GM21717 (cell line): ENCODE results near the gene MTHFSD.
"Not testable (repeated sequence)": the region's sequence is repeated elsewhere in the genome, so short reads cannot be mapped to it uniquely, and the experiment has no call there.

Experiments used
- ATAC-seq: cut with Tn5 transposase; IDR thresholded peaks from one replicate; pipeline ENCODE4 v1.9.1; 2021; ENCODE audit warnings: mild to moderate bottlenecking, moderate library complexity; ENCODE audit not compliant: unreplicated experiment

MTHFSD gene, protein sequence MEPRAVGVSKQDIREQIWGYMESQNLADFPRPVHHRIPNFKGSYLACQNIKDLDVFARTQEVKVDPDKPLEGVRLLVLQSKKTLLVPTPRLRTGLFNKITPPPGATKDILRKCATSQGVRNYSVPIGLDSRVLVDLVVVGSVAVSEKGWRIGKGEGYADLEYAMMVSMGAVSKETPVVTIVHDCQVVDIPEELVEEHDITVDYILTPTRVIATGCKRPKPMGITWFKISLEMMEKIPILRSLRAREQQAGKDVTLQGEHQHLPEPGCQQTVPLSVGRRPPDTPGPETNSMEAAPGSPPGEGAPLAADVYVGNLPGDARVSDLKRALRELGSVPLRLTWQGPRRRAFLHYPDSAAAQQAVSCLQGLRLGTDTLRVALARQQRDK

DNA sequence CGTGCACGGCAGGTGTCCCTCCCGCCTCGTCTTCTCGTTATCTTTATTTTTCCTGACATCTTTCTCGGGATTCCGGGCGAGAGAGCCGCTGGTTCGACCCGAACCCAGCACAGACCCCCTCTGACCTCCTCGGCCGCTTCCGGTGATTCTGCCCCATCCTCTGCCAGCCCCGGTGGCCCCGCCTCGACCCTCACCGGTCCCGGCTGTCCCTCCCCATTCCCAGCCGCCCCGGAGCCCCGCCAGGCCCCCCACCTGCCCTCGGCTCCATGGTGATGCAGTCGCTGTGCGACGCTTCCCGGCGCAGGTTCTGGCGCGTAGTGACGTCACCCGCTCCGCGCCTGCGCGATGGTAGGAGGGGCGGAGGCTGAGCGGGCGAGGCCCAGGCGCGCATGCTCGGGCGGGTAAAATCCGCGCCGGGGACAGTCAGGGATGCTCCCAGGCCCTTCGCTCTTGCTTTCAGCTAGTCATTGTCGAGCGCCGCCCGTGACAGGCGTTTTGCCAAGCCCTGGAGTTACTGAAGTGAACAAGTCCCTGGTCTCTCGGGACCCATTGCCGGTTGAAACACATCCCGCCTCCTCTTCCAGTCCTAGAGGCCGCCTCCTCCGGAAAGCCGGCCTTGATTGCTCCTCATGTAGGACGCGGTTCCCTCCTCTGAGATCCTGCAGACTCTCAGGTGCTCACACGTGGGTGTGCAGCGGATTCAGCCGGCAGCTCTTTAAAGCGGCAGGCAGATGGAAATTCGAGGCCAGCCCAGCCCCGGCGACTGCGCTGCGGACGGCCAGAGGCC lies at the start of gene MTHFSD:
TSS of gene MTHFSD (minus strand) at position 319 of the 787 bp plus-strand sequence. CDS start at position 268, 51 bp downstream.
- ATAC-seq = peak; percentile 79

DNA sequence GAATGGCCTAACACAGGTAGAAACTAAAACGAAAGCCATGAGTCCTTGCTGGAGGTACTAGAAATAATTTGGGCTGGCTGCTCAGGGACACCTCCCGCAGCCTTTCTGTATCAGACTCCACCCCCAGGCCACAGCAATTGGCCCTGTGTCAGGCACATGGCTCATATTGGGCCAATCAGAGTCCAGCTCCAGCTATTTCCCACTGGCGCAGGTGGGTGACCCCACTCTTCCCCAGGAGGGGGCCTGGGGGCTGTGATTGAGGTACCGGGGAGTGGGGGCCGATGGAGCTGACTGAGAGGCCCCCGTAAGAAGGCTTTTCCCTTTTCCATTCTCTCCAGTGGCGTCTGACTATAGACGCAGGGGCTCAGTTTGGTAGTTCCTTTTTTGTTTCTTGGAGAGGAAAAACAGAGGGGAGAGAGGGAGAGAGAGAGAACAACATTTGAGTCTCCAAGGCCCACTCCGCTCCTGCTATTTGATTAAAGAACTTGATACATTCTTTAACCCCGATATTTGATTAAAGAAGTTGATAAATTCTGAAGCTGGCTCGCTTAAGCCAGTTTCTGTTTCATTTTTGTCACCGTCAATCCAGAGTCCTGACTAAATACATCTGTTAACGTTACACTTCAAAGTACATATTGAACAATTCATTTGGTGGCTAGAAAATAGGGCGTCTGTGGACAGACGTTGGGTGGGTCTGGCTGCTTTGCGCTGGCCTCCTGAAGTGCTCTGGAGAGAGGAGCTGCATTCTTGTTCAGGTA lies 49.6 kb upstream of the MTHFSD start:
- peak; percentile 49 for ATAC-seq

DNA sequence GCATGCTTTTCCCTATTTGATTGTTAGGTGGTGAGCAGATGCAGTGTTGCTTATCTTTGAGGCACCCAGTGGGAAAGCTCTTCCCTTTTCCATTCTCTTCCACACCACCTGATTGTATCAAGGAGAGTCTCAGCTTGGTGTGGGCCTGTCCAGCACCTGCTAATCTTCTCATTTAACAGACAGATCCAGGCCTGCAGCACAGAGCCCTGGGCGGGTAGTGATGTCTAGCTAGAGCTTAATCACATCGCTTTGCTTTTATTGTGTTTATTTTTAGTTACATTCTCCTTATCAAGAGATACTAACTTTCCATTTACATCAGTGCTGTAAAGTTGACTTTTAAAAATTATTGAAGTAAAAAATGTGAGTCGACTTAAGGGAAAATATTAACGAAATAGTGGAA lies 47.5 kb upstream of the MTHFSD start:
- no peak for ATAC-seq

DNA sequence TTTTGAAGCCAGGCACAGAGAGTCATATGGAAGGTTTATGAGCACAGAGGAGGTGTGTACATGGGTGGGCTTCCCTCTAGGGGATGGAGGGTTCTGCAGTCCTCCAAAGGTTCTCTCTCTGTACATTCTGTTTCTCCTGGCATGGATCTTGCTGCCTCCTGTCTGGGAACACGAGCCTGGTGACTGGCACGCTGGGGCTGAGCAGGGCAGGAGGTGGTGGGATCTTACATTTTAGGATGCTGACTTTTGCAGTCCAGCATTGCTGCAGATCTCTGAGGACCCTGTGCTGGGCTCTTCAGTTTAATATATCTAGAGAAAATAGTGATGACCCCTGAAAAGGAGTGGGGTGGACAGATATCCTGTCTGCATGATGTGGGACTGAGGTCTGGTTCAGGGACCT lies 46.3 kb upstream of the MTHFSD start:
- ATAC-seq = no peak

DNA sequence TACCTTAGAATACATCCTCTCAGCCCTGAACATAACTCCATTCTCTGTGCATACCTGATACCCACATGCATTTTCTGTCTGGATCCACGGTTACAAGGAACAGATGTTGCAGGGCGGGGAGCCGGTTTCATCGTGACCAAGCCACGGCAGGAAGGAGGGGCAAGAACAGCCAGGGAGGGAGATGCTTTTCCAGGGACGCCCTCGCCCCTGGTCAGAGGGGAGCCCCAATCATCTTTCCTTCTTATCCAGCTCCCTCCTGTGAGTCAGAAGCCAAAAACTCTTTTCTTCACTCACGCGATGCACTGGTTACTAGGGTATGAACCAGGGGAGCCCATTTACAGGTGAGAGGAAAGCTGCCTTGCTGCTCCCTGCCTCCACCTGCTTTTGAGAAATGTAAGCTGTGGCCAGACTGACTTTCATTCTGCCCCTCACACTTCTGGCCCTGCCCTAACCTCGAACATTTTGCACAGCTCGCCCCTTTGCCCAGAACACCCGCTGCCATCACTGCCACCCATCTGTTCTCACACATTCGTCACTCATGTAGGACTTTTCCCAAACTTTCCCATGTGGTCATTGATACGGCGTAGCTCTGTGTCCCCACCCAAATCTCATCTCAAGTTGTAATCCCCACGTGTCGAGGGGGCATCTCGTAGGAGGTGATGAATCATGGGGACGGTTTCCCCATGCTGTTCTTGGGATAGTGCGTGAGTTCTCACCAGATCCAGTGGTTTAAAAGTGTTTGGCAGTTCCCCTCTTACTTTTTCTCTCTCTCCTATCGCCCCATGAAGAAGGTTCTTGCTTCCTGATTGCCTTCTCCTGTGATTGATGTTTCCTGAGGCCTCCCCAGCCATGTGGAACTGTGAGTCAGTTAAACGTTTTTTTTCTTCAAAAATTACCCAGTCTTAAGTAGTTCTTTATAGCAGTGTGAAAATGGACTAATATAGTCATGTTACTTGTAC lies 43.9 kb upstream of the MTHFSD start:
- no peak for ATAC-seq

DNA sequence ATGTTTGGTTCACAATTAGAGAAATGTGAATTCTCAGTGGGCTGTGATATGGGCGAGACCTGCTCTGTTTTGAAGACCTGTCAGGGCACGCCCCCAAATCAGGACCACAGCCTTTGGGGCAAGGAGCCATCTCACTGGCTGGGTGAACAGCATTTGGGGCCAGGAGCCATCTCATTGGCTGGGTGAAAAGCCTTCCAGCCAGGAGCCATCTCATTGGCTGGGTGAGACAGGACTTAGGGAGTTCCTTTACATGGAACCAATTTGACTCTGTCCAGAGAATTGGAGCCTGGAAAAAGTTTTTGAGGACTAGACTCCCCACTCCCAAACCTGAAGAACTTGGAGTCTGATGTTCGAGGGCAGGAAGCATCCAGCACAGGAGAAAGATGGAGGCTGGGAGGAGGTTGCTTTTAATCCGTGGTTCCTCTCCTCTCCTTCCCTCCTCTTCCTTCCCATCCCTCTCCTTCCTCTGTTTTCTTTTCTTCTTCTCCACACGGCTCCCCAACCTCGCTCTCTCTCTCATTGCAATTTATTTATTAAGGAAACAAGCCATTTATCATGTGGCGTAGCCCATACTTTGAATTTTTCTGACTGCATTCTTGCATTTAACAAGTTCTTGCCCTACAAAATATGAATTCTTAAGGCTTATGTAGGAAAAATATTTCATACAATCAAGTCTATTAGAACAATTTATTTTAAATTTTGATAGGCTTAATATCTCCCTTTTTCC lies 43.0 kb upstream of the MTHFSD start:
- no peak for ATAC-seq

DNA sequence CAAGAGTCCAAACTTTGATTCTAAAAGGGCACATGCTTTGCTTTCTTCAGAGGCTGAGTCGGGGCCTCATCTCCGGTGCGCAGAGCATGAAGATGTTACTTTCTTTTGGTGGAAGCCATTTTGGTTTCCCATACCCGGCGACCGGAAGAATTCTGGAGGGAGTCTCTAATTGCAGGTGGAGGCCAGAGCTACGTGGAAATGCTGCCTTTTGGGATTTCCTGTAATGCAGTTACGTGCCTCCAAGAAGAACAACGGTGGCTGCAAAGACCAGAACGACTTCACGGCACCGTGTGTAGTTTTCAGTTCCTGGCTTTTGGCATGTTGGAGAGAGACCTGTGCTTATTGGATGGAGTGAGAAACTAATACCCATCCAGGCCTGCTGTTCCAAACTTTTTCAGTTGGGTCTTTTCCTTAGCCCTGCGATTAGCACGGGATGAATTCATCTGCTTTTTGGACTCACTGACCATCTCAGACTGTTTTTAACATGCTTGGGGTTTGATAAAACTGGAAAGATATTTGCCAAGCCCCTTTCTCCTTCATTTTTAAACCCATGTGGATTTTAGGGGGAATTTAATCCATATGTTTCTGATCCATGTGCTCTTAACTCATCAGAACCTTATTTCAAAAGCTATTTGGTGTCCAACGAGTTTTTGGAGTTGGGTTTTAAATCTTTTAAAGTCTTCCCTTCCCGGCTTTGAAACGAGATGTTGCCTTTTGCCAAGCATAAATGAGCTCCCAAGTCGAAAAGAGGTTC lies 42.3 kb upstream of the MTHFSD start:
- ATAC-seq = no peak

DNA sequence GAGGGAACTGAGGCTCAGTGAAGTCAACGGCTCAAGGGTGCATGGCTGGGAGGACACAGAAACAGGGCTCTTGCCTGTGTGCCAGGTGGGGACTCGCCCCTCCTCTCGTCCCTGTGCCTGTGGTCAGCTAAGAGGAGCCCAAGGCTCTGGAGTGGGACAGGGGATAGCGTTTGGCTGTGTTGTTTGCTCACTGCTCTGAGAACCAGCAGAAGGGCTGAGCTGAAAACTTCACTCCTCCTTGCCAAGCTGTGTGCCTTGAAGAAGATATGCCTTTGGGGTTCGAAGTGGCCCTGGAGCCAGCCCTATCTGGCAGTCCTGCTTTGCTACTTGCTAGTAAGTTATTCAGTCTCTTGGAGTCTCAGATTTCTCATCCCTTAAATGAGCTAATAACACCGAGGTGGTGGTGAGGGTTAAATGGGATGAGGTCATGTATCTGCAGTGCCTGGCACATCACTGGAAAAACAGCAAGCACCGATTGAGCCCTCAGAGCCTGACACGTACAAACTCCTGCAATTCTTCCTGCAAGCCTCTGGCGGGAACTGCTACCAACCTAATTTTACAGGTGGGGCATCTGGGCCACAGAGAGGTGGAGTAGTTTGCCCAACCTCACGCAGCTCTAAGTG lies 41.1 kb upstream of the MTHFSD start:
- ATAC-seq = no peak

DNA sequence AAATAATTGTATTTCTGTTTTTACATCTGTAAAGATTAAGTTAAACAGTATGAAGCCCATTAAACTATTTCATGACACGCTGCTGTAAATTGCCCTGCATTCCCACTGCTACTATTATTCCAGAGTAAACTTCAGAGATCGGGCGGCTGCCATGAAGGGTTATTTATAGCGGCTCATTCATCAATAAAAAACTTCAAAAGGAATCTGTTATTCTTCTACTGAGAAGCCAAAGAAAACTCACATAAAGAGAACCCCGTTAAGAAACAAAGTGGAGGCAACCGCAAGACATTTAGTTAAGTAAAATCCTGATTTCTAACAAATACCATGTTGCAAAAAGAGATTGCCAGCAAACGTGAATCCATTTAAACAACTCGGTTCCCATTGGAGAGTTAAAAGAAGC lies 39.7 kb upstream of the MTHFSD start:
- no peak for ATAC-seq

DNA sequence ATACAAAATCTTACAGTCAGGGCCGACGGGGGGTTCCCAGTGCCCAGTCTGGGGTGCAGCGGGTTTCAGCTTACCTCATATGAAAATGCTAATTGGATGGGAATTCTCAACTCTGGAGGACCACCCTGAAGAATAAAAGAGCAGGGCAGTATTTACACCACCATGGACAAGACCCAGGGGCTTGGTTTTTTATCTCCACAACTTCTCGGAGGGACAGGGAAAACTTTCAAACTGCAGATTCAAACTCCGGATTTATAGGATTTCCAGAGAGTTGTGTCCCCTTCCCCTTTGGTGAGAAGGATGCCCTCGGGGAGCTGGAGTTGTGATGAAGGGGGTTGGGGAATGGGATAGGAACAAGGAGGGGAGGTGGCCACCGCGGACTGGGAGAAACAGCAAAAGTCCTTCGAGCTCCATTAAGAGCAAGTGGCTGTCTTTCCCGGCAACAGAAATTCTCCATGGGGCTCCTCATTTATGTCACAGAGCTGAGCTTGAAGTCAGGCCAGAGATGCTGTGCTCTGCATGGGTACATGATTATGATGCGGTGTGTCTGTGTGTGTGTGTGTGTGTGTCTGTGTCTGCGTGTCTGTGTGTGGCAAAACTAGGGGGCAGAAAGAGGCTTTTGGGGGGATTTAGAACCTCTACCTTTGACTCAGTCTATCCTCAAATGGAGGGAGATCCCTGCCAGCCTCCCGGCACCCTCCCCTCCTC lies 39.0 kb upstream of the MTHFSD start:
- no peak for ATAC-seq

DNA sequence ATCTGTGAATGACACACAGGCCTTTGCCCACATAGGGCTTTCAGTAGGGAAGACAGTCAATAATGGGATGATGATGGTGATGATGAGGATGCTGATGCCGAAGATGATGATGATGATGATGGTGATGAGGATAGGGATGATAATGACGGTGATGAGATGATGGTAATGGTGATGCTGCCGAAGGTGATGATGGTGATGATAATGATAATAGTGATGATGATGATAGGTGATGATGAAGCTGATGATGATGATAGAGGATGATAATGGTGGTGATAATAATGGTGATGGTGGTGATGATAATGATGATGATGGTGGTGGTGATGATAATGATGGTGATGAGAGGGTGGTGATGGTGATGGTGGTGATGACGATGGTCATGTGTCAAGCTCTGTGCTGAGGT lies 36.2 kb upstream of the MTHFSD start:
- ATAC-seq = no peak

DNA sequence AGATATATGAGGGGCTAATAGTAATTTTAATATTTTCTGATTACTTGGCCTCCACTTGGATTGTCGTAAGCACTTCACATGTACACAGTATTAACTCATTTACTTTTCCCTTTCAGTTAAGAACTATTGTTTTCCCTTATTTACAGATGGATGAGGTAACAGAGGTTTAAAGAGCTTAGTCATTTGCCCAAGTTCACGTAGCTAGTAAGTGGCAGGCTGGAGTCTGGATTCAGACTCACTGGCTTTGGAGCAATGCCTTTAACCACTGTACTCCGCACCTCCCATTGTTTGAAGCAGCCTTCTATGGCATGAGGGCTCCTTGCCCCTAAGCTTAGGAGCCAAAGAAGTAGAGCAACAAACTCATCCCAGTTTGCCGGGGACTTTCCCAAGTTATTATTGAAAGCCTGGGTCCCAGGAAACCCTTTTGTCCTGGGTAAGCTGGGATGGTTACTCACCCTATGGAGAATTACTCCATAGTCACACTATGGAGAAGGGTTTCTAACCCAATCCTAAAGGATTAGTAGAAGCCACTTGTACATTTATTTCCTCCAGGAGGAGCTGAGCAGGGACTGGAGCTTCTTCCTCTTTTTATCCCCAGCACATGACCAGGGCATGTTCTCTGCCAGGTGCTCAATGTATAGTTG lies 35.6 kb upstream of the MTHFSD start:
- no peak for ATAC-seq

DNA sequence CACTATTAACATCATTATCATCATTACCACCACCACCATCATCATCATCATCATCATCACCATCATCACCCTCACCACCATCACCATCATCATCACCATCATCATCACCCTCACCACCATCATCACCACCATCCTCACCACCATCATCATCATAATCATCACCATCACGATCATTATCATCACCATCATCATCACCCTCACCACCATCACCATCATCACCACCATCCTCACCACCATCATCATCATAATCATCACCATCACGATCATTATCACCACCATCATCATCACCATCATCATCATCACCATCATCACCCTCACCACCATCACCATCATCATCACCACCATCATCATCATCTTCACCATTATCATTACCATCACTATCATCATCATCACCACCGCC lies 32.9 kb upstream of the MTHFSD start:
- ATAC-seq = not testable (repeated sequence)

DNA sequence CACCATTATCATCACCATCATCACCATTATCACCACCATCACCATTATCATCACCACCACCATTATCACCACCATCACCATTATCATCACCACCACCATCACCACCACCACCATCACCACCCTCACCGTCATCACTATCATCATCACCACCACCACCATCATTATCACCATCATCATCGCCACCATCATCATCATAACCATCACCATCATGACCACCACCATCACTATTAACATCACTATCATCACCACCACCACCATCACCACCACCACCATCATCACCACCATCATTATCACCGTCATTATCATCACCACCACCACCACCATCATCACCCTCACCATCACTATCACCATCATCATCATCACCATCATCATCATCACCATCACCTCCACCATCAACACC lies 32.5 kb upstream of the MTHFSD start:
- no peak for ATAC-seq

DNA sequence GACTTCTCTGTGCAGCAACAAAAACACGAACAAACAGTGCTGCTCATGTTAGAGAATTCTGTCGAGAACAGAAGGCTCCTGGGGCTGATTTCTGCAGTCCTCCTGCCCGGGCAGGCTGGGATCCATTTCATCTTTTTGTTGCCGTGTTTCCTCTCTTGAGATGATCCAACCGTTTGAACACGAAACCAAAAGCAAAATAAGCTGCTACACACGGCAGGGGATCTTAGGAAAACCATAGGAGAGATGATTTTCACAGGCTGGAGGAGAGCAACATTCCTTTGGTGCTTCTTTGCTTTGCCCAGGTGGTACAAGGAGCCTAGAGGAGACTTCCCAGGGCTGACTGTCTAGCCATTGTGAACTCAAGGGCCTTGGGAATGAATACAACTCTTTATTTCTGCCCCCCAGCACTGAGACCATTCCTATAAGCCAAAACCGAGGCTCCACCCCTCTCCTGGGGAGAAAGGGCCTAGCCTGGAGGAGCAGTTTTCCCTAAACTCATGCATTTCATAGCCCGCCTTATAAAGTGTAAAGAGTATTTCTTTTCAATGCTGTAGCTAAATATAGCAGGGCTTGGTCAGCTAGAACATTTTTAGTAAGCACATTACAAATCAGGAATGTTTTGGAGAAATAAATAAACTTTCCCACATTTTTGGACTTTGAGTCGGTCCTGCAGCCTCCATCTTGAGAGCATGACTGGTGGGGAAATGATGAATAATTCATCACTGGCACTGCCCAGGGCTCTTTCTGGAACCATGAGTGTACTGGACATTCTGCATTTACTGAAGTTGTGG lies 31.0 kb upstream of the MTHFSD start:
- ATAC-seq = no peak
